ENCODE data around the gene CAPN12. TPM values are rescaled to one million over a fixed set of nuclear protein-coding genes. Genes with fewer than 3 reads are reported as not detected.
"Not testable (repeated sequence)": the region's sequence is repeated elsewhere in the genome, so short reads cannot be mapped to it uniquely, and the experiment has no call there.

CAPN12 gene, protein sequence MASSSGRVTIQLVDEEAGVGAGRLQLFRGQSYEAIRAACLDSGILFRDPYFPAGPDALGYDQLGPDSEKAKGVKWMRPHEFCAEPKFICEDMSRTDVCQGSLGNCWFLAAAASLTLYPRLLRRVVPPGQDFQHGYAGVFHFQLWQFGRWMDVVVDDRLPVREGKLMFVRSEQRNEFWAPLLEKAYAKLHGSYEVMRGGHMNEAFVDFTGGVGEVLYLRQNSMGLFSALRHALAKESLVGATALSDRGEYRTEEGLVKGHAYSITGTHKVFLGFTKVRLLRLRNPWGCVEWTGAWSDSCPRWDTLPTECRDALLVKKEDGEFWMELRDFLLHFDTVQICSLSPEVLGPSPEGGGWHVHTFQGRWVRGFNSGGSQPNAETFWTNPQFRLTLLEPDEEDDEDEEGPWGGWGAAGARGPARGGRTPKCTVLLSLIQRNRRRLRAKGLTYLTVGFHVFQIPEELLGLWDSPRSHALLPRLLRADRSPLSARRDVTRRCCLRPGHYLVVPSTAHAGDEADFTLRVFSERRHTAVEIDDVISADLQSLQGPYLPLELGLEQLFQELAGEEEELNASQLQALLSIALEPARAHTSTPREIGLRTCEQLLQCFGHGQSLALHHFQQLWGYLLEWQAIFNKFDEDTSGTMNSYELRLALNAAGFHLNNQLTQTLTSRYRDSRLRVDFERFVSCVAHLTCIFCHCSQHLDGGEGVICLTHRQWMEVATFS
- total RNA-seq = not detected
- long read RNA-seq = 0 reads

DNA sequence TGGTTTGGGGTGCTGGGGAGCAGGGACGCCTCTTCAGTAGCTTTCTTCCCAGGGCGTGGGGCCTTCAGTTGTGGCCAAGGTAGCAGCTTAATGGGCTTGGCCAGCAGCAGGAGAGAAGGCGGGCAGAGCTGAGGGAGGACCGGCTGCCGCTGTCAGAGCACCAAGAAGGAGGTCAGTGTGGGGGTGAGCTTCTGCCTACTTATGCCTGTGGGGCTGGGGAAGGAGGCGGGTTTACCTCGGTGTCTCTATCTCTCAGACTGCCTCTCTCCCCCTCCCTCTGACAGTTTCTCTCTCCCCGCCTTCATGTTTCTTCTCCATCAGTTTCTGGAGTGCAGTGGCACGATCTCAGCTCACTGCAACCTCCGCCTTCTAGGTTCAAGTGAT lies at the start of gene CAPN12:
TSS of gene CAPN12 (minus strand) at position 177 of the 384 bp plus-strand sequence. CDS start 309 bp downstream, outside the sequence.
- no peak for DNase-seq (ENCODE audit: missing footprints)
- intact Hi-C loops (cut with DNase I) = no loop called here

DNA sequence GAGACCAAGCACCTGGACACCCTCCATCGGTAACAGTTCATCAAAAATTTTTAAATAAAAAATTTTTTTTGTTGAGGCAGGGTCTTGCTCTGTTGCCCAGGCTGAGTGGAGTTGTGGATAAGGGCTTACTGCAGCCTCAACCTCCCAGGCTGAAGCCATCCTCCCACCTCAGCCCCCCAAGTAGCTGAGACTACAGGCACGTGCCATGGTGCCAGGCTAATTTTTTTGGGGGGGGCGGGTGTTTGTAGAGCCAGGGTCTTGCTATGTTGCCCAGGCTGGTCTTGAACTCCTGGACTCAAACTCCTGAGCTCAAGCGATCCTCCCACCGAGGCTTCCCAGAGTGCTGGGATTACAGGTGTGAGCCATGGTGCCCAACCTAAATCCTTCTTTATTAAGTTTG lies 49.4 kb upstream of the CAPN12 start:
- no peak for DNase-seq (ENCODE audit: missing footprints)
- intact Hi-C loops (cut with DNase I) = no loop called here
- ATAC-seq = no peak

More for the DNA sequence above, at the start of gene CAPN12:
- ATAC-seq = no peak

DNA sequence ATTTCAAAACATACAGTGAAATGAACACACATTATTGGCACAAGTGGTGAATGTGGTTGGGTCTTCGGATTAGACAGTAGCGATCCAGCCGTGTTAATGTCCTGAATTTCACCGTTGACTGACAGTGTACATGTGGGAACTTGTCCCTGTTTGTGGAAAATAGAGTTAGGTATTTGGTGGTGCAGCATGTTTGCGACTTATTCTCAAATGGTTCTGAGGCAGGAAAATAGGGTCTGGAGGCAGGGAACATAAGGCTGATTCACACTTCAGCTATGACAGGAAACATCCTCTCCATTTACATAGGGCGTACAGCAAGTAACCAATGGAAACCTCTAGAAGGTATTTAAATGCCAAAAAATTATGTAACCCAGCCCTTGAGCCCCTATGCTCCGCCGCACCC lies 48.9 kb upstream of the CAPN12 start:
- intact Hi-C loops (cut with DNase I) = no loop called here
- no peak for ATAC-seq
- no peak for DNase-seq (ENCODE audit: missing footprints)

DNA sequence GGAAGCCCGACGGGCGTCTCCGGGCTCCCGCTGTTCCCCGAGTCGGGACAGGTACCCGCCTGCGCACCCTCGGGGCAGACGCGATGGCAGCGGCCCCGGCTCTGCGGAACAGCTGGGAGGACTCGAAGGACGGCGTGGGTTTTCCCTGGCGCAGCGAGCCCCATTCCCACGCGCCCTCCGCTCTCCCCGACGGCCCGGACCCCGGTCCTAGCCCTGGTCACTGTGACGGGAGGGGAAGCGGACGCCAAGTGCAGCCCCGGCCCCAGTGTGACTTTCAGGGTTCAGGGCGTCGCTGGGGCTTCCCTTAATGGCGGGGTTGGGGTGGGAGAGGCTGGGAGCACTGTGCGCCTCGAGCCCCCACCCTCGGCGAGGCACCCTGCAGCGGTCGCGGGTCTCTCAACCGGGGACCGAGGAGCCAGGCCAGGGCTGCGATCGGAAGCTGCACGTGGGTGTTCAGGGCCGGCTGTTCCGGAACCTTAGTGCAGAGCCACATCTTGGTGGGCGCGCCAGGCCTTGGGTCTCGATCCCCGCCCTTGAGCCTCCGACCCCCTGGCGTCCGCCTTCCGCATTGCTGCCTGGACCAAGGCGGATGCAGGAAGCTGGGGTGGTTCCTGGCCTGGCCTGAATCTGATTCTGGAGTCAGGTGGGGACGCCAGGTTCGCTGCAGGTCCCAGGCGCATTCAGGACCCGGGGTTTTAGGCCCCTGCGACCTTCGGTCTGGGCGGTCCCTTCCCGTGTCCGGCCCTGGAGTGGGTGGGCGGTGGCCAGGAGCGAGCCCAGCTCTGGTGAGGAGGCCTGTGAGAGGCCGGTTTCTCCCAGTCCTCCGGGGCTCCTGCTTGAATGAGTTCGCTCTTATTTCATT lies 48.2 kb upstream of the CAPN12 start:
- intact Hi-C loops (cut with DNase I) = no loop called here
- DNase-seq (ENCODE audit: missing footprints) = peak; percentile 77
- ATAC-seq = peak; percentile 38

DNA sequence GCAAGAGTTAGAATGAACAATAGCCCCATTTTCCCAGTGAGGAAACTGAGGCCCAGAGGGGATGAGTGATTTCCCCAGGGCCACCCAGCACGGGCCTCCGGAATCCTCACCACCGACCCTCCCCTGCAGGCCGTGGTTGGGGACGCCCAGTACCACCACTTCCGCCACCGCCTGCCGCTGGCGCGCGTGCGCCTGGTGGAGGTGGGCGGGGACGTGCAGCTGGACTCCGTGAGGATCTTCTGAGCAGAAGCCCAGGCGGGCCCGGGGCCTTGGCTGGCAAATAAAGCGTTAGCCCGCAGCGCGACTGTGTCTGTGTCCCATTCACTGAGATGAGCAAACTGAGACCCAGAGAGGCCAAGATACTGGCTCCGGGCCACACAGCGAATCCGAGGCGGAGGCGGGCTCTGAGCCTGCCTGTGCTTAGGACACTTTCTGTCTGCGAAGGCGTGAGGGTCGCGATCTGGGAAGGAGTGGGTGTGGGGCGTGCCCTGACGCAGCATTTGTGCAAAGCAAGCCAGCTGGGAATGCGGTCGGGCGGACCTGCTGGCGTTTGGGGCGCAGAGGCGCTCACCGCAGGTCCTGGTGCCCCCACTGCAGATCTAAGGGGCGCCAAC lies 47.3 kb upstream of the CAPN12 start:
- DNase-seq (ENCODE audit: missing footprints); intact Hi-C loops (cut with DNase I): not testable (repeated sequence)
- ATAC-seq = peak; percentile 94

DNA sequence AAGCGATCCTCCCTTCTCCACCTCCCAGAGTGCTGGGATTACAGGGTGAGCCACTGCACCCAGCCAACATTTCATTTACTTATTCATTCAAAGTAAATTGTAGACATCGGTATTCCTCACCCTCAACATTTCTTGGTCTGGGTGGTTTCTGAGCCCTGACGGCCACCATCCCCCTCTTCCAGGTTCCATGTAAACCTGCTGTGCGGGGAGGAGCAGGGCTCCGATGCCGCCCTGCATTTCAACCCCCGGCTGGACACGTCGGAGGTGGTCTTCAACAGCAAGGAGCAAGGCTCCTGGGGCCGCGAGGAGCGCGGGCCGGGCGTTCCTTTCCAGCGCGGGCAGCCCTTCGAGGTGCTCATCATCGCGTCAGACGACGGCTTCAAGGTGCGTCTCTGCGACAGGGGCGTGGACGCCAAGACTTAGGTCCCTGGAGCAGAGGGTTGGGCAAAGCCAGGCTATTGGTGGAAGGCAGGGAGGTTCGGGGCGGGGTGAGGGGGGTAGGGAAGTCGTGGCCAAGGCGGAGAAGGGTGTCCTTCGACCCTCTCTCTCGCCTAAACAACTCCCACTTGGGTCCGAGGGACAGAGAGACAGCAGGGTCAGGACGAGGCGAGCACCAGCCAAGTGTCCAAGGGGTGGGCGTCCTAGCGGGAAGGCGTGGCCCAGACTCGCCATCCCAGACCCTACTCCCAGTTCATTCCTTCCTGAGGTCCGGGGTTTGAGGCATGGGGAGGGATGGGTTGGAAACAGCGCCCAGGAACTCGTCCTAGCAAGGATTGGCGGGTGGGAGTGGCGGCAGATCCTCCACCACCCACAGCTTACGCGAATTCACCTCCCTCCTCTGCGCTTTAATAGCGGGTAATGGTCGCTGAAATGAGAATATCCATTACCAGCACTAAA lies 46.5 kb upstream of the CAPN12 start:
- intact Hi-C loops (cut with DNase I); DNase-seq (ENCODE audit: missing footprints): not testable (repeated sequence)
- ATAC-seq = peak; percentile 2

DNA sequence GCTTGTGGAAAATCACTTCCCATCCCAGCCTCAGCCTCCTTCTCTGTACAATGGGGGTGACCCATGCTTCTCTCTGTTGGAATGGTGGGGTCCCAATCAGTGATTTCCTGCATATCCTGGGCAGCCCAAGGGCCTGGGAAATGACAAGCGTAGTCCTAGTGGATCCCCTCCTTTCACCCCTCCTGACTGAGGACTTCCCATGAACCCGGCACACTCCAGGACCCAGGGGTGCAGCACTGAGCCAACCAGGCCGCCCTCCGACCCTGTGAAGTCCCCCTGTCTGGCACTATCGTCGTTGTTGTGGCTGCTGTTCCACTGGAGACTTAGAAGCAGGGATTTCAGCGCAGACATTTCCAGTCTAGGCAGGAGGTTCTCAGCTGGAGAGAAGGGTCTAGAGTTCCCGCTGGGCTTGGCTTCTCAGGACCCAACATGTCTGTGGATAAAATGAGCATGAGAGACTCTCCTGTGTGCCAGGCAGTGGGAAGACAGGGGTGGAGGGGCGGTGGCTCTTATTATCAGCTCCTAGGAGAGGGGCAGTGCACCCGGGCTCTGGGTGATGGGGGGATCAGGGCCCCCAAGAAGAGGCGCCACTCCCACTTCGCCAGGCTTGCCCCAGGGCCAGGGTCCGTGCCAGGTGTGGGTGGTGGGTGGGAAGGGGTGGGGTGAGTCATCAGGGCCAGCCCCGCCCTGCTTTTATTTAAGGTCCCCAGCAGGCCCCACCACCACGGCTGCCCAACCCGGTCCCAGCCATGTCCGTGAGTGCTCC lies 44.4 kb upstream of the CAPN12 start, which contains the start of gene LGALS7B:
TSS of gene LGALS7B (plus strand) at position 723 of the 766 bp plus-strand sequence. CDS start at position 750, 27 bp downstream.
- ATAC-seq = no peak
- intact Hi-C loops (cut with DNase I) = no loop called here
- no peak for DNase-seq (ENCODE audit: missing footprints)

DNA sequence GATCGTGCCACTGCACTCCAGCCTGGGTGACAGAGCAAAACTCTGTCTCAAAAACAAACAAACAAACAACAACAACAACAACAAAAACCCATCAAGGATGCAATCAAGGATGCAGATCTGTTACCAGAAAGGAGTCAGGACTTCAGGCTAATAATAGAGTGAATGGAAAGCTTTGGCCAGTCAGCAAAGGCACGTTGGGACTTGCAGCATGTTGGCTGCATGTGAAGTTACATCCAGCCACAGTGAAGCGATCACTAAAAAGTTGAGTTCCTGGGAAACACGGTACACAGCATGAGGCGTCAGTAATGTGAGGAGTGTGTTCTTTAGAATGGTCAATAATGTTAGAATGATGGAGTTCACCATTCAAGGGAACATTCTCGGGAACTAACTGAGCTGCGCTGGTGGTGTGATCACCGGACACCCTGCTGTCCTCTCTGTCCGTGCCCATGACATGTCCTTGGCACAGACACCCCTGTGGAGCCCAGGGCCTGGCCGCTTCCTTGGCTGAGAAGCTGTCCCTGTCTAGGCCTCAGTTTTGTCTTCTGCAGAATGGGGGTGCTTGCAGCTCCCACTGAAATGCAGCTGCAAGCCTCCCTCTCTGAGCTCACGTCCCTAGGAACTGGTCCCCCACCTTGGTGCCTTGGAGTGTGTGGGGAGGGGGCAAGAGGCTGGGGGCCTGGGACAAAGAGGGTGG lies 42.4 kb upstream of the CAPN12 start:
- ATAC-seq = no peak

DNA sequence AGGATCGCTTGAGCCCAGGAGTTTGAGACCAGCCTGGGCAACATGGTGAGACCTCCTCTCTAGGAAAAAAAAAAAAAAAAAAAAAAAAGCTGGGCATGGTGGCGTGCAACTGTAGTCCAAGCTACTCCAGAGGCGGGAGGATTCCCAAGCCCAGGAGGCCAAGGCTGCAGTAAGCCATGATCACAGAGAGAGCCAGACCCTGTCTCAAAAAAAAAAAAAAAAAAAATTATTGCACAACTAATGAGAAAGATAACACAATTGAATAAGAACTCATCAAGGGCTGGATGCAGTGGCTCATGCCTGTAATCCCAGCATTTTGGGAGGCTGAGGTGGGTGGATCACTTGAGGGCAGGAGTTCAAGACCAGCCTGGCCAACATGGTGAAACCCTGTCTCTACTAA lies 41.8 kb upstream of the CAPN12 start:
- DNase-seq (ENCODE audit: missing footprints); intact Hi-C loops (cut with DNase I); ATAC-seq: not testable (repeated sequence)

More for the DNA sequence above, 42.4 kb upstream of the CAPN12 start:
- no peak for DNase-seq (ENCODE audit: missing footprints)
- intact Hi-C loops (cut with DNase I) = no loop called here

DNA sequence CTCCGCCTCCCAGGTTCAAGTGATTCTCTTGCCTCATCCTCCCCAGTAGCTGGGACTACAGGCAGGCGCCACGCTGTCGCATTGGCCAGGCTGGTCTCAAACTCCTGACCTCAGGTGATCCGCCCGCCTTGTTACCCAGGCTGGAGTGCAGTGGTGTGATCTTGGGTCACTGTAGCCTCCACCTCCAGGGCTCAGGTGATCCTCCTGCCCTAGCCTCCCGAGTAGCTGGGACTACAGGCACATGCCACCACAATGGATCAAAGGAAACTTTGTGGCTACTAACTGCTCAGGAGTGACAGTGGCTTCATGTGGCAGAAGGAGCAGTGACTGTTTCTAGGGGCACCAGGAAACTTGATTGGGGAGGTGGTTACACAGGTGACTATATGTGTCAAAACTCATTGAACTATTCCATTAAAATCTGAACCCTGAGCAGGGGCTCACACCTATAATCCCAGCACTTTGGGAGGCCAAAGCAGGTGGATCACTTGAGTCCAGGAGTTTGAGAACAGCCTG lies 41.0 kb upstream of the CAPN12 start:
- ATAC-seq = no peak
- DNase-seq (ENCODE audit: missing footprints) = no peak
- intact Hi-C loops (cut with DNase I) = no loop called here

DNA sequence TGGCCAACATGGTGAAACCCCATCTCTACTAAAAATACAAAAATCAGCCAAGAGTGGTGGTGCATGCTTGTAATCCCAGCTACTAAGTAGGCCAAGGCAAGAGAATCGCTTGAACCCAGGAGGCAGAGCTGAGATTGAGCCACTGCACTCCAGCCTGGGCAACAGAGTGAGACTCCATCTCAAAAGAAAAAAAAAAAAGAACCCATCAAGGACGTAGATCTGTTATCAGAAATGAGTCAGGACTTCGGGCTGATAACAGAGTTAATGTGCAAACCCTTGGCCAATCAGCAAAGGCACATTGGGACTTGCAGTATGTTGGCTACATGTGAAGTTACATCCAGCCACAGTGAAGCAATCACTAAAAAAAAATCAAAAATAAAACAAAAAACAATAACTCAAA lies 40.0 kb upstream of the CAPN12 start:
- intact Hi-C loops (cut with DNase I) = no loop called here
- no peak for ATAC-seq
- no peak for DNase-seq (ENCODE audit: missing footprints)

DNA sequence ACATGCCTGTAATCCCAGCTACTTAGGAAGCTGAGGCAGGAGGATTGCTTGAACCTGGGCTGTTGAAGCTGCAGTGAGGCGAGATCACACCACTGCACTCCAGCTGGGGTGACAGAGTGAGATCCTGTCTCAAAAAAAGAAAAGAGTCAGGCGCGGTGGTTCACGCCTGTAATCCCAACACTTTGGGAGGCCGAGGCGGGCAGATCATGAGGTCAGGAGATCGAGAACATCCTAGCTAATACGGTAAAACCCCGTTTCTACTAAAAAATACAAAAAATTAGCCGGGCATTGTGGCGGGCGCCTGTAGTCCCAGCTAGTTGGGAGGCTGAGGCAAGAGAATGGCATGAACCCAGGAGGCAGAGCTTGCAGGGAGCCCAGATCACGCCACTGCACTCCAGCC lies 37.9 kb upstream of the CAPN12 start:
- intact Hi-C loops (cut with DNase I); DNase-seq (ENCODE audit: missing footprints); ATAC-seq: not testable (repeated sequence)

DNA sequence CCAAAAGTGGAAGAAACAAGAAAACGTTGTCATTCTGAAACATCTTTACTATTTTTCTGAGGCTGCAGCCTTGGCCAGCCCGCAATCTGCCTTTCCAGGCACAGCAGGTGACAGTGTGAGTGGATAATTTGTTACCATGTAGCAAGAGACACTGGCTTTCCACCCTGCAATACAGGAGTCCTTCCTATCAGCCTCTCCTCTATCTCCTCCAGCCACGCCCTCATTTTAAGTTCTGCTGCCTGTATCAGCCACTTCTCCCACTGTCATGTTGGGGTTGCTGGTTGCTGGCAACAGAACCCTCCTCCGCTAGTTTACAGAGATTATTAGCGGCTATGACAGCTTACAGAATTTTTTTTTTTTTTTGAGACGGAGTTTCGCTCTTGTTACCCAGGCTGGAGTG lies 36.8 kb upstream of the CAPN12 start:
- ATAC-seq (no peak), DNase-seq (ENCODE audit: missing footprints) (no peak)
- intact Hi-C loops (cut with DNase I) = no loop called here

DNA sequence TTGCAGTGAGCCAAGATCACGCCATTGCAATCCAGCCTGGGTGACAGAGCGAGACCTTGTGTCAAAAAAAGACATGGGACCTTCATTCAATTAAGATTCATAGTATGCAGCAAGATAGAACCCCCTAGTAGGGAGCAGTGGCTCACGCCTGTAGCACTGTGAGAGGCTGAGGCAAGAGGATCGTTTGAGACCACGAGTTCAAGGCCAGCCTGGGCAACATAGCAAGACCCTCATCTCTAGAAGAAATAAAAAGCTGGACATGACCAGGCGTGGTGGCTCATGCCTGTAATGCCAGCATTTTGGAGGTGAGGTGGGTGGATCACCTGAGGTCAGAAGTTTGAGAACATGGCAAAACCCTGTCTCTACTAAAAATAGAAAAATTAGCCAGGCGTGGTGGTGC lies 36.2 kb upstream of the CAPN12 start:
- intact Hi-C loops (cut with DNase I) = no loop called here
- no peak for DNase-seq (ENCODE audit: missing footprints)
- ATAC-seq = no peak

DNA sequence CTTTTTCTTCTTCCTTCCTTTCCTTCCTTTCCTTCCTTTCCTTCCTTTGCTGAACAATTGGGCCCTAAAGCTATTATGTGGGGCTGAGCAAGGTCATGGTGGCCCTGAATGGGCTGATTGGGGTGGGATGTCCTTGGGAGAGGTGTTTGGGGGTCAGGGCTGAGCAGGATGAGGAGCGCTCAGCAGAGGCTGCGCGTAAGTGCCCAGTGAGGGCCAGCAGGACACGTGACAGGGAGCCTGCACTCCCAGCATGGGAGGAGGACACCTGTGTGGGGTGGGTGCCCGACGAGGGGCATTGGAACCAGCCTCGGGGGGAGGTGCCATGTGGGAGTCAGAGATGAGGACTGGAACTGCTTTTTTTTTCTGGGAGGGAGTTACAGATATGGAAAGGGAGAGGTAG lies 34.5 kb upstream of the CAPN12 start:
- DNase-seq (ENCODE audit: missing footprints) (no peak), ATAC-seq (no peak)
- intact Hi-C loops (cut with DNase I) = no loop called here

Data from Right ventricle myocardium inferior (tissue), 1 donor.